ACC112 (cell line): ENCODE data around the gene FSHR.

Experiments used
- H2AFZ ChIP-seq: fragments of 200-600 bp; sonication (generic); one replicate; pipeline ENCODE4 v1.6.0; 2017; ENCODE audit warnings: antibody characterized with exemption, low read length; ENCODE audit not compliant: unreplicated experiment
- H3K27ac ChIP-seq: fragments of 200-600 bp; sonication (generic); 2 replicates; pipeline ENCODE4 v1.5.1; 2014; ENCODE audit warnings: low read depth, mild to moderate bottlenecking, antibody characterized with exemption, low read length, moderate library complexity
- H3K27me3 ChIP-seq: fragments of 200-600 bp; sonication (generic); 2 replicates; pipeline ENCODE4 v1.6.1; 2014; ENCODE audit warnings: mild to moderate bottlenecking, antibody characterized with exemption, low read length, moderate library complexity, mixed read lengths; ENCODE audit not compliant: insufficient read depth
- H3K36me3 ChIP-seq: fragments of 200-600 bp; sonication (generic); 2 replicates; pipeline ENCODE4 v1.6.1; 2016; ENCODE audit warnings: mild to moderate bottlenecking, antibody characterized with exemption, low read length, moderate library complexity, mixed read lengths; ENCODE audit not compliant: insufficient read depth
- H3K4me1 ChIP-seq: fragments of 200-600 bp; sonication (generic); one replicate; pipeline ENCODE4 v1.6.1; 2016; ENCODE audit warnings: low read length, mixed read lengths; ENCODE audit not compliant: insufficient read depth, unreplicated experiment, control insufficient read depth
- H3K4me3 ChIP-seq: fragments of 200-600 bp; sonication (generic); 2 replicates; pipeline ENCODE4 v1.5.1; 2014; ENCODE audit warnings: mild to moderate bottlenecking, low read depth, low read length
- H3K79me2 ChIP-seq: fragments of 200-600 bp; sonication (generic); one replicate; pipeline ENCODE4 v1.6.0; 2016; ENCODE audit warnings: low read length; ENCODE audit not compliant: control insufficient read depth, unreplicated experiment, insufficient read depth

The FSHR gene

GRCh38 chr2:49165662-49166061 is 11.3 kb upstream of the FSHR start:
- H2AFZ ChIP-seq: no peak overlapping the region
- no peak overlapping the region for H3K27ac ChIP-seq

GRCh38 chr2:49164729-49165128 is 10.4 kb upstream of the FSHR start:
- Histone ChIP-seq H3K4me3 (no peak overlapping the region), H3K4me1 (no peaks in the 10 kb centered on the region), H3K36me3 (no peaks in the 10 kb centered on the region), H2AFZ (no peak overlapping the region), H3K27me3 (no peaks in the 10 kb centered on the region), H3K79me2 (no peaks in the 10 kb centered on the region), H3K27ac (no peak overlapping the region)

More at GRCh38 chr2:49165662-49166061, 11.3 kb upstream of the FSHR start:
- no peaks in the 10 kb centered on the region for H3K36me3 ChIP-seq
- H3K27me3 ChIP-seq: no peaks in the 10 kb centered on the region
- H3K4me3 ChIP-seq: no peak overlapping the region
- H3K79me2 ChIP-seq: no peaks in the 10 kb centered on the region
- no peaks in the 10 kb centered on the region for H3K4me1 ChIP-seq

GRCh38 chr2:49162151-49162550 is 7.8 kb upstream of the FSHR start:
- Histone ChIP-seq H3K4me3 (no peak overlapping the region), H2AFZ (no peak overlapping the region), H3K27me3 (no peaks in the 10 kb centered on the region), H3K27ac (no peak overlapping the region), H3K4me1 (no peaks in the 10 kb centered on the region), H3K79me2 (no peaks in the 10 kb centered on the region), H3K36me3 (no peaks in the 10 kb centered on the region)

- Histone ChIP-seq H3K4me1 (no peaks in the 10 kb centered on the region), H3K4me3 (no peak overlapping the region), H3K27me3 (no peaks in the 10 kb centered on the region), H3K36me3 (no peaks in the 10 kb centered on the region), H3K27ac (no peak overlapping the region), H3K79me2 (no peaks in the 10 kb centered on the region), H2AFZ (no peak overlapping the region)
These were observed 576 bp upstream of the FSHR start for GRCh38 chr2:49154891-49155290.

- Histone ChIP-seq H3K27me3 (no peaks in the 10 kb centered on the region), H3K4me1 (no peaks in the 10 kb centered on the region), H3K27ac (no peak overlapping the region), H2AFZ (no peak overlapping the region), H3K79me2 (no peaks in the 10 kb centered on the region), H3K36me3 (no peaks in the 10 kb centered on the region), H3K4me3 (no peak overlapping the region)
These were observed 1.1 kb downstream of the FSHR start for GRCh38 chr2:49153252-49153651.

- no peak overlapping the region for H3K27ac ChIP-seq
These were observed 1.5 kb downstream of the FSHR start for GRCh38 chr2:49152824-49153223.

GRCh38 chr2:49146401-49146800 is 7.9 kb downstream of the FSHR start:
- Histone ChIP-seq H3K4me1 (no peaks in the 10 kb centered on the region), H3K4me3 (no peak overlapping the region), H3K27ac (no peak overlapping the region), H3K36me3 (no peaks in the 10 kb centered on the region), H3K27me3 (no peaks in the 10 kb centered on the region), H3K79me2 (no peaks in the 10 kb centered on the region), H2AFZ (no peak overlapping the region)

More at GRCh38 chr2:49152824-49153223, 1.5 kb downstream of the FSHR start:
- Histone ChIP-seq H2AFZ (no peak overlapping the region), H3K4me3 (no peak overlapping the region), H3K36me3 (no peaks in the 10 kb centered on the region), H3K79me2 (no peaks in the 10 kb centered on the region), H3K27me3 (no peaks in the 10 kb centered on the region), H3K4me1 (no peaks in the 10 kb centered on the region)

- no peak overlapping the region for H2AFZ ChIP-seq
- H3K79me2 ChIP-seq: no peaks in the 10 kb centered on the region
- no peaks in the 10 kb centered on the region for H3K27me3 ChIP-seq
- H3K36me3 ChIP-seq: no peaks in the 10 kb centered on the region
- H3K4me1 ChIP-seq: no peaks in the 10 kb centered on the region
- no peak overlapping the region for H3K27ac ChIP-seq
- H3K4me3 ChIP-seq: no peak overlapping the region
These were observed 22.5 kb downstream of the FSHR start for GRCh38 chr2:49131801-49132200.

- H2AFZ ChIP-seq: no peak overlapping the region
- H3K4me3 ChIP-seq: no peak overlapping the region
- no peaks in the 10 kb centered on the region for H3K36me3 ChIP-seq
- H3K4me1 ChIP-seq: no peaks in the 10 kb centered on the region
- H3K27ac ChIP-seq: no peak overlapping the region
- H3K27me3 ChIP-seq: no peaks in the 10 kb centered on the region
- H3K79me2 ChIP-seq: no peaks in the 10 kb centered on the region
These were observed 25.3 kb downstream of the FSHR start for GRCh38 chr2:49129034-49129433.

GRCh38 chr2:49123600-49123999 is 30.7 kb downstream of the FSHR start:
- no peak overlapping the region for H2AFZ ChIP-seq
- no peak overlapping the region for H3K27ac ChIP-seq
- no peaks in the 10 kb centered on the region for H3K79me2 ChIP-seq
- no peaks in the 10 kb centered on the region for H3K4me1 ChIP-seq
- H3K4me3 ChIP-seq: no peak overlapping the region
- no peaks in the 10 kb centered on the region for H3K27me3 ChIP-seq
- H3K36me3 ChIP-seq: no peaks in the 10 kb centered on the region

GRCh38 chr2:49122107-49122506 is 32.2 kb downstream of the FSHR start:
- H3K36me3 ChIP-seq: no peaks in the 10 kb centered on the region
- H3K27ac ChIP-seq: no peak overlapping the region
- H2AFZ ChIP-seq: no peak overlapping the region
- H3K79me2 ChIP-seq: no peaks in the 10 kb centered on the region
- H3K4me3 ChIP-seq: no peak overlapping the region
- H3K4me1 ChIP-seq: no peaks in the 10 kb centered on the region
- H3K27me3 ChIP-seq: no peaks in the 10 kb centered on the region
